Hepatocyte (in vitro differentiated cells): ENCODE data around the gene TOP3B.

Experiments
- EZH2 ChIP-seq: fragments of 200-600 bp; sonication (generic); IDR thresholded peaks from 2 replicates; pipeline ENCODE4 v1.6.1; 2016; ENCODE audit warnings: antibody characterized with exemption, mild to moderate bottlenecking, borderline replicate concordance
- TF ChIP-seq, protein P1 (sequence below): fragments of 200-600 bp; sonication (generic); IDR thresholded peaks from 2 replicates; pipeline ENCODE4 v1.5.1; 2016; ENCODE audit warnings: antibody characterized with exemption, mild to moderate bottlenecking; ENCODE audit not compliant: poor library complexity

DNA sequence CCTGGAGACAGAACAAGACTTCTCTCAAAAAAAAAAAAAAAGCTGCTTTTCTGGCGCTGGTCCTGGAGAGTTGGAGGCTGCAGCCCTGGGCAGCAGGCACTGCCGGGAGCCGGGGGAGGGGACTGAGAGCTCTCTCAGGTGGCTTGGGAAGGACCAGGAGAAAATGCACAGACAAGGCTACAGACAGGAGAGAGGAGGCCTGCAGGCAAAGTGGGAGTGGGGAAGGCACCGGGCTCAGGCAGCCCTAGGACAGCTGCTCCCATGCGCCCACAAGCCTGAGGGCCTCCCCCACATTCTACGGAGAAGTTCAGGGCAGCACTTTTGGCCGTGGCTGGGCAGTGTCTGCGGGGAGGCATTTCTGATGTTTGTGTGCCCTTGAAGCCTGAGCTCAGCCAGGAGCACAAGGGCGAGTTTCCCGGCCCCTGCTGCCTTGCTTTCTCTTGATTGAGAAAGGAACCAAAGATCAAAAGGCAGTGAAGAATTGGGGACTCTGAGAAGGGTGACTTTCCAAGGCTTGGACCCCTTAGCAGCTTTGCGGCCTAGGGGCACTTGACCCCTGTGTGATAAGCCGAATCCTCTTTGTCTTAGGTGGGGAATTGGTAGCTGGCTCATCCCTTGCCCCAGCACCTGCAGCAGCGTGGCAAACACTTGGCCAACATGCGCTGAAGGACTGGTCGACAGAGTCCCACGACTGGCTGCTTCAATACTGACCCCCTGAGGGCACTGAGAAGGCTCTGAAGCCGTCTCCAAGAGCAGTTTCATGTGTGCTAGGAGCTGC lies 65.2 kb downstream of the TOP3B start:
- TF ChIP-seq EZH2, result no peak
- TF ChIP-seq, protein P1, sequence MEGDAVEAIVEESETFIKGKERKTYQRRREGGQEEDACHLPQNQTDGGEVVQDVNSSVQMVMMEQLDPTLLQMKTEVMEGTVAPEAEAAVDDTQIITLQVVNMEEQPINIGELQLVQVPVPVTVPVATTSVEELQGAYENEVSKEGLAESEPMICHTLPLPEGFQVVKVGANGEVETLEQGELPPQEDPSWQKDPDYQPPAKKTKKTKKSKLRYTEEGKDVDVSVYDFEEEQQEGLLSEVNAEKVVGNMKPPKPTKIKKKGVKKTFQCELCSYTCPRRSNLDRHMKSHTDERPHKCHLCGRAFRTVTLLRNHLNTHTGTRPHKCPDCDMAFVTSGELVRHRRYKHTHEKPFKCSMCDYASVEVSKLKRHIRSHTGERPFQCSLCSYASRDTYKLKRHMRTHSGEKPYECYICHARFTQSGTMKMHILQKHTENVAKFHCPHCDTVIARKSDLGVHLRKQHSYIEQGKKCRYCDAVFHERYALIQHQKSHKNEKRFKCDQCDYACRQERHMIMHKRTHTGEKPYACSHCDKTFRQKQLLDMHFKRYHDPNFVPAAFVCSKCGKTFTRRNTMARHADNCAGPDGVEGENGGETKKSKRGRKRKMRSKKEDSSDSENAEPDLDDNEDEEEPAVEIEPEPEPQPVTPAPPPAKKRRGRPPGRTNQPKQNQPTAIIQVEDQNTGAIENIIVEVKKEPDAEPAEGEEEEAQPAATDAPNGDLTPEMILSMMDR, result no peak
